ENCODE measurements around the gene DHX40.

The DHX40 gene

DNA sequence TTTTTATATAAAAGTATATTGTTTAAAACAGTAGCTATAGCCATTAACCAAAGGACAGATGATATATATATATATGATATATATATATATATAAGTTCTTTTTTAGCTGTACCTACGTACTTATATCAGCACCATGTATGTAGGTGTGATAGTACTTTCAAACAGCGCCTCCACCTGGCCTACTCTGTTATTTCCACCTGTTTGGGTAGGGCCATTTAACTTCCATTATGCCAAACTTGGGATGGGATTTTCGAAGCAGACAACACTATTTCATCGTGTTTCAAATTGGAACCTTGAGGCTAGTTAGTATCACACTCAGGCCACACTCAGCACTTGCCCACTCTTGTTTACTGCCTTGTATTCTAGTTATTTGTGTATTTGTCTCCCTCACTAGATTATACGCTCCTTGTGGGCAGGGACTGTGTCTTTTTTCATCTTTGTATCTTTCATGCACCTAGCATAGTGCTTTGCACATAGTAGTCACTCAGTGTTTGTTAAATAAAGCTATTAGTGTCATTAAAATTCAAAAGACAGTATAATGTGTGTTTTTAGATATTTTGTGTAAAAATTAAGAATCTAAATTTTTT lies 42.5 kb downstream of the DHX40 start:
- H3K4me3 ChIP-seq (ENCODE audit: low read length), result no peak overlapping the region
- no peak for TF ChIP-seq ZNF274 (IDR thresholded peaks at IDR 0.05; ENCODE audit: low read depth, low read length)

DNA sequence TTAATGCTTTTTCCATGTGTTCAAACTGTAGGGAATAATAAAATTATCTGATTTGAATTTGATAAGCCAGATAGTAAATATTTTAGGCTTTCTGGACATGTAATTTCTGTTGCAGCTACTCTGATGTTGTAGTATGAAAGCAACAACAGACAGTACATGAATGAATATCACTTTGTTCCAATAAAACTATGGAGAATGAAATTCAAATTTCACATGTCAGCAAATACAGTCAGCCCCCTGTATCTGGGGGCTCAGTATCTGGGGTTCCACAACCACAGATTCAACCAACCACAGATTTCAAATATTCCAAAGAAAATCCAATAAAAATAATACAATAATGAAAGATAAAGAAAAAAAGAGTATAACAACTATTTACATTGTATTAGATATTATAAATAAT lies 46.1 kb downstream of the DHX40 start:
- no peak overlapping the region for H3K4me3 ChIP-seq (ENCODE audit: low read length)
- TF ChIP-seq ZNF274 (IDR thresholded peaks at IDR 0.05; ENCODE audit: low read depth, low read length), result no peak

DNA sequence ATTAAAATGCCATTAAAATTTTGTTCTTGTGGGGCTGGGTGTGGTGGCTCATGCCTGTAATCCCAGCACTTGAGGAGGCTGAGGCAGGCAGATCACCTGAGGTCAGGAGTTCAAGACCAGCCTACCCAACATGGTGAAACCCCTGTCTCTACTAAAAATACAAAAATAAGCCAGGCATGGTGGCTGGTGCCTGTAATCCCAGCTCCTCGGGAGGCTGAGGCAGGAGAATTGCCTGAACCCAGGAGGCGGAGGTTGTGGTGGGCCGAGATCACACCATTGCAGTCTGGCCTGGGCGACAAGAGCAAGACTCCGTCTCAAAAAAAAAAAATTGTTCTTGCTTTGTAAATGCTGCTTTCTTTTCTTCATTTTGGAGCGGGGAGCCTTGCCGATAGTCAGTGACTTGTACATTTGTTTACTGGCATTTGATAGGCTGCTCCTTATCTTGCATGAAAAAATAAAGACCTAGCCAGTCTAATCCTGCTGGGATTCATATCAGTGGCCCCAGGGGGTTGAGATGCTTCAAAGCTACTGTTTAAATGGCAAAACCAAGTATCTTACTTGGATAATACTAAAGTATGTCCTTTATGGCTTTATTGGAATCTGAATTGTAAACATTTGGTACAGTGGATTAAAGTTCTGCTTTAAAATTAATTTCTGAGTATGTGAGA lies 51.0 kb downstream of the DHX40 start:
- H3K4me3 ChIP-seq (ENCODE audit: low read length), result no peak overlapping the region
- TF ChIP-seq ZNF274 (IDR thresholded peaks at IDR 0.05; ENCODE audit: low read depth, low read length), result no peak

DNA sequence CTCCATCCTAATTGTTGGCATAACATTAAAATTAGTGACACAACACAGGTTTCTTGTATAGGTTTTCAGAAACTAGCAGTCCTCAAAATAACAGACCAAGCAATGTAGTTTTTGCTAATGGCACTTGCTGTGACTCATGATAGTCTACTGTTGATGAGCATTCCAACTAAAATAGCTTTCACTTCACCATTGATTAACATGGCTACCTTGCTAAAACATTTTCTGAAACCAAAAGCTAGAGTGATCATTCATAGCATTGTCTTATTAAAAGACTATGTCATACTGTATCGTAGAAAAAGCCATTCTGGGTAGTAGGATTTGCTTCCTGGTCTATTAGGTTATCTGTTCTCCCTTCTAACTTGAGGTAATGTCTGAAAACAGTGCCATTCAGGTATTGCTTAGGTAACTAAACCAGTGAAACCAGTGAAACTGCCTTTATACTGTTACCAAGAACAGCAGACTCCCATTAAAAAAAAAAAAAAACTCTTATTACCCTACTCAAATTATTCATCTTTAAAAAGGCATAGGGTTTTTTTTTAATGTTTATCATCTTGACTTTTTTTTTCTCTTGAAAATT lies 51.8 kb downstream of the DHX40 start:
- no peak for TF ChIP-seq ZNF274 (IDR thresholded peaks at IDR 0.05; ENCODE audit: low read depth, low read length)
- H3K4me3 ChIP-seq (ENCODE audit: low read length), result no peak overlapping the region

DNA sequence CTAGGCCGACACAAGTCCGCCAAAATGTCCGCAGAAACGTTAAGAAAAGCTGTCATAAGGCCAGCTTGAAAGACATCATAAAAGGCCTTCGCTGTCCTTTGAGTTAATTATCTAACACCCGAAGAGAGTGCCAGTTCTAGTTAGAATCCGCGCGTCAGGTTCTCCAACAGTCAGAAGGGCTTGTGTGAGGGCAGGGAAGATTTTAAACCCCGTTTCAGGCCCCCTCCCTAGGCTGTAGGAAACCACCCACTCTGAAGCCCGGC lies 53.6 kb downstream of the DHX40 start:
- TF ChIP-seq ZNF274 (IDR thresholded peaks at IDR 0.05; ENCODE audit: low read depth, low read length), result no peak
- peak overlapping the region; percentile 95 for H3K4me3 ChIP-seq (ENCODE audit: low read length)

DNA sequence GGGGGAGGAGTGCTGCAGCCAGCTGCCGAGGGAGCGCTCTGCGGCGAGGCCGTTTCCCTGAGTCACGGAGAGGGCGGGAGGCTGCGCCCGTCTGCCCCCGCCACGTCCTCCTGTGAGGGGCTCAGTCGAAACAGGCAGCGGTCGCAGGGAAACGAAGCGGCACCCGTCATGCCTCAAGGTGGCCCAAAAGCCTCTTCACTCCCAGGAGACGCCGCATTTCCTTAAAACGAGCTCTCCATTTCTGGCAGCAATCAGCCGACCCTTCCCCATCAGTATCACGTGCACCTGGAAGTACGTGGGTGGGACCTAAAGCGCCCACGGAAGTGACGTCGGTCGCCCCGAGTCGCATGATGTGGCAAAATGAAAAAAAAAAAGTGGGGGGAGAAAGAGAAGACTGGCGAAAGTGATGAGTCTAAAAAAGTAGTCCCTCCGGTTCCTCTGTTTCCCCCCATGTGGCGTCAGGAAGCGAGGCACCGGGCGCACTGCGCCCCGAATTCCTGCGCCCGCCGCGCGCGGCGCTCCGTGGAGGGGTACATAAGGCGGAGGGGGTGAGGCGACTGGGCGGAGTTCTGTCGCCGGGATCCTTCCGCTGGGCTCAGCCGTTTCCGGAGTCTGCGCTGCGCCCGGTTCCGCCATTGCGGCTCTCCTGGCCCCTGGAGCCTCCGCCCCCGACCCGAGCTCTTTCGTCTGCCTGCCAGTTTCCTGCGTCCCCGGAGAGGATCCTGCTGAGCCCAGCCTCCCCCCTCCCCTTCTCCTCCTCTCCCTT lies 54.1 kb downstream of the DHX40 start, which contains the start of gene CLTC:
Gene CLTC (plus strand): TSS at position 598 of the 766 bp plus-strand sequence. CDS start 237 bp downstream, outside the sequence.
- H3K4me3 ChIP-seq (ENCODE audit: low read length), result peak within 1 kb of the TSS; percentile 95
- TF ChIP-seq ZNF274 (IDR thresholded peaks at IDR 0.05; ENCODE audit: low read depth, low read length), result no peak

DNA sequence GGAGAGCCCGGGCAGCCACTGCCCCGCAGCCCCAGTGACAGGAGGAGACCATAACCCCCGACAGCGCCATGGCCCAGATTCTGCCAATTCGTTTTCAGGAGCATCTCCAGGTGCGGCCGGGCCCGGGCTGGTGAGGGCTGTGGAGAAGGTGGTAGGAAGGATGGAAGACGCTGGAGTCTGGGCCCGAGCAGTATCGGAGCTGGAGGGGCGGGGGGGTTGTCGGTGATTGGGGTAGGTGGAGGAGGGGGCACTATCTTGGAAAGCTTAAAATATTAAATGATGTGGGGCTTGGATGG lies 54.6 kb downstream of the DHX40 start:
- H3K4me3 ChIP-seq (ENCODE audit: low read length), result peak overlapping the region; percentile 95
- TF ChIP-seq ZNF274 (IDR thresholded peaks at IDR 0.05; ENCODE audit: low read depth, low read length), result no peak

DNA sequence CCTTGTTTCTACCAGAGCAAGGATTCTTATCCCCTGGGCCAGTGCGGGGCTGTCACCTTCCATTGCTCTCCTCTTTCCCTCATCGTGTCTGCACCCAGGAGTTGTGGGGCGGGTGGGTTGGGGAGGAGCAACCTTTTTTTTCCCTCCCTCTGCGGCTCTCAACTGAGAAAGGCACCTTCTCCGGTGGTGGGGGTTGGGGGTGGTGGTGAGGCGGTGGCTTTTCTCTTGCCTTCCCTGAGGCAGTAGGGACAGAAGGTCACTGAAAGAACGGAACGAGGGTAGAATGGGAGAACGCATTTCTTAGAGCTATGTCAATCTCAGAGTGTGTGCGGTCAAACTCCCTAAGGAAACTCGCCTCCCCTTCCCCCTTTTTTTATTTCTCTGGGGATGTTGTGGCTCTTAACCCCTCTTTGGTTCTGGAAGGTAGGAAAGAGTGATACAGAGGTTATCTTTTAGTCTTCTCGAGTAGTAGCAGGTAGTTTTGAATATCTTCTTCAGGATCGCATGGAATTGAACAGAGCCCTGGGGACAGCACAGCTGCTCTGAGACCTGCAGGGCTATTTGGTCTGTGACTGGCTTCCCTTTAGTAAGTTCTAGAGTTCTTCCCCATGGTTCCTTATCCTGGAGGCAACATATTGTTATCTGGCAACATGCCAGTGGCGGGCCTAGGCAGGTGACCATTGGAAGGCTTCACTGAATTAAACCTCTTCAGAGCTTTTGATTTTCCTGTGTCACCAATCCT lies 55.3 kb downstream of the DHX40 start:
- TF ChIP-seq ZNF274 (IDR thresholded peaks at IDR 0.05; ENCODE audit: low read depth, low read length), result no peak
- peak overlapping the region; percentile 95 for H3K4me3 ChIP-seq (ENCODE audit: low read length)

DNA sequence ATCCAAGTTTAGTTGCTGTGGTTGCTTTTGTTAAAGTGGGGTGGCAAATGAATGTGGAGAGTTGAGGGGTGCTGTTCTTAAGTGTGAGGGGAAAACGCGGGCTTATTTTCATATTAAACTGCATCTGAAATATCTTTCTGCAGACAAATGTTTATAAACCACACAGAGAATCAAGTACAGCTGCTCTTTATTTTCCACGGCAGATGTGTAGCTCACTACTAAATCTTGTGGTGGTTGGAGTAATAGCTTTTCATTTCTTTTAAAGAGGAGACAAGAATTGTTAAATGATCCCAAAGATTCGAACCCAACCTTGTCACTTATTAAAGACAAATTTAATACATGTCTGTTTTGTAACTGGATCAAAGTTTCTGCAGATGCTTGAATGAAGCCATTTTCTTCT lies 56.4 kb downstream of the DHX40 start:
- peak overlapping the region; percentile 95; the same call in 1 of the 2 replicates for H3K4me3 ChIP-seq (ENCODE audit: low read length)
- no peak for TF ChIP-seq ZNF274 (IDR thresholded peaks at IDR 0.05; ENCODE audit: low read depth, low read length)

DNA sequence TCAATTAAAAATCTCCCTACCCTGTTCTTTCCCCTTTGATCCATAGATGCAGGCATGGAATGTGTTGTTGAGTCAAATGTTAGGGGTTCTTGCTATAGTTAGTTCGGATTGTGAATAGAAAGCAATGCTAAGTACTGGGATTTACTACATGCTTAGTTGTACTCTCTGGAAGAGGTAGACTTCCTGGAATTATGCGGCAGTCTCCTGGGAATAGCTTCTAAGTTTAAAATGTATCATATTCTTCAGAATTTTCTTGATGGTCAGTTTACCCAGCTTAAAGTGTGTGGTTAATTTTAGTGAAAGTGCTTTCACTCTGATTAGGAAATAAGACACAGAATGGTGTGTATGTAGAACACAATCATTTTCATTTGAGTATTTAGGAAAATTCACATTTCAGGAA lies 57.7 kb downstream of the DHX40 start:
- H3K4me3 ChIP-seq (ENCODE audit: low read length), result peak overlapping the region; percentile 18; the same call in 1 of the 2 replicates

DNA sequence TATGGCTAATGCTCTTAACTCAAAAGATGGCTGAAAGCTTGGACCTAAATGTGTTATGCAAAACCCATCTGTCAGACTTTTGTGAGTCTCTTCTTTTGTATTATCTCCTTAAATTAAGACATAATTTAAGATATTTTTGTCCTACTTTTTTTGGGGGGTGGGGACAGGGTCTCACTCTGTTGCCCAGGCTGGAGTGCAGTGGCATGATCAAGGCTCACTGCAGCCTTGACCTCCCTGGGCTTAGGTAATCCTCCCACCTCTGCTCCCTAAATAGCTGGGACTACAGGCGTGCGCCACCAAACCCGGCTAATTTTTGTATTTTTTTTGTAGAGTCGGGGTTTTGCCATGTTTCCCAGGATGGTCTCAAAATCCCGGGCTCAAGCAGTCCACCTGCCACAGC lies 61.3 kb downstream of the DHX40 start:
- no peak for TF ChIP-seq ZNF274 (IDR thresholded peaks at IDR 0.05; ENCODE audit: low read depth, low read length)
- H3K4me3 ChIP-seq (ENCODE audit: low read length), result no peak overlapping the region

More for the DNA sequence above, 57.7 kb downstream of the DHX40 start:
- no peak for TF ChIP-seq ZNF274 (IDR thresholded peaks at IDR 0.05; ENCODE audit: low read depth, low read length)

DNA sequence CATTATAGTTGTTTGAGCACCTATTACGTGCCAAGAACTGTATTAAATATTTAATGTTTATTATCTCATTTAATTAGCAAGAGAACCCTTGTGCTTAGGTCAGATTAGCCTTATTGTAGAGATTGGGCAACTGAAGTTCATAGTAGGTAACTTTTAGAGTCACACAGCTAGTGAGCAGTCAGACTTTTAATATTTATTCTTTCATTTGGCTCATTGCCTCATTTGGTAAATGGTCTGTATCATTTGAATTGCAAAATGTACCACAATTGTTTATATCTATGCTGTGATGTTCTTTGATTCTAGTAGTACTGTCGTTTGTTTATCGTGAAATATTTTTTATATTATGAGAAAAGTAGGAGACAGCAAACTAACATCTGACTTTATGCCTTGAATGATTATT lies 61.9 kb downstream of the DHX40 start:
- no peak overlapping the region for H3K4me3 ChIP-seq (ENCODE audit: low read length)
- no peak for TF ChIP-seq ZNF274 (IDR thresholded peaks at IDR 0.05; ENCODE audit: low read depth, low read length)

DNA sequence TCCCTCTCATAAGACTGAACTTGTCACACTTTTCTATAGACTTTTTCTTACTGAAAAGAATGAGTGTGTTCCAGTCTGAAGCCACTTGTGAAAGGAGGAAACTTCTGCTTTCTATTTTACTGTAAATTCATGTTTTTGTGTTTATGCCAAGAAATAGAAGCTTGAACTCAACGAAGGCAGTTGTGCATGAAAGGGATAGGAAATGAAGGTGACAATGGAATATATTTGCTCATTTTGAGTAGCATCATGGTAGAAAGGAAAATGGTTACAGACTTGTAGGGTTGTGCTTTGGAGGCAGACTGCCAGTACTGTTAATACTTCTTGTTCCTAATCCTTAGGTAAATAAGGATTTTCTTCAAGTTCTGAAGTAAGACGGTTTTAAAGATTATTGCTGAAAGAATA lies 62.4 kb downstream of the DHX40 start:
- no peak overlapping the region for H3K4me3 ChIP-seq (ENCODE audit: low read length)

DNA sequence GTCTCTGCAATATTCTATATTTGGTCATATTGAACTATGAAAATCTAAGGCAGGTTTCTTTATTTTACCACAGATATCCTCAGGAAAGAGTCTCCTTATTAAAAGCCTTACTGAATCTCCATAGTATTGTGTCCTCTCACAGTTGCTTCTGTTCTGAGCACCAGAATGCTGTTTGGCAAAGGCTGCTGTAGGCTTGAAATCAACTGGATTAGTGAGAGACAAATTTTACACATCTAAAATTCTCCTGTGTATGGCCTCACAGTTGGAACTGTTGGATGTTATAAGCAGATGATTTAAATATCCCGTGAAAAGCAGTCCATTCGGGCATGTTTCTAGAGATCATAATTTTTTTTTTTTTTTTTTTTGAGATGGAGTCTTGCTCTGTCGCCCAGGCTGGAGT lies 63.8 kb downstream of the DHX40 start:
- no peak for TF ChIP-seq ZNF274 (IDR thresholded peaks at IDR 0.05; ENCODE audit: low read depth, low read length)
- H3K4me3 ChIP-seq (ENCODE audit: low read length), result no peak overlapping the region

More for the DNA sequence above, 62.4 kb downstream of the DHX40 start:
- TF ChIP-seq ZNF274 (IDR thresholded peaks at IDR 0.05; ENCODE audit: low read depth, low read length), result no peak

Measured in GM08714 (cell line).